Mesenchymal stem cell (in vitro differentiated cells and primary cell): ENCODE results near the gene COL27A1.
A peak's percentile ranks its signal among the peaks of the same experiment; 100 is the strongest.

Experiments
- DNase-seq: peaks from one replicate; pipeline ENCODE4 v3.0.0-alpha.2; 2013
- H2AFZ ChIP-seq: one replicate; pipeline ENCODE4 v1.6.1; 2013; ENCODE audit warnings: low read depth, mild to moderate bottlenecking, control low read depth, inconsistent platforms, low read length, moderate library complexity
- H2AK5ac ChIP-seq: 2 replicates; pipeline ENCODE4 v1.6.1; 2013; ENCODE audit warnings: low read length, moderate library complexity, mild to moderate bottlenecking, inconsistent platforms; ENCODE audit not compliant: severe bottlenecking
- H2BK120ac ChIP-seq: one replicate; pipeline ENCODE4 v1.6.1; 2013; ENCODE audit warnings: low read depth, mild to moderate bottlenecking, inconsistent platforms, low read length, moderate library complexity
- H2BK12ac ChIP-seq, 2 experiments: one replicate each; pipeline ENCODE4 v1.6.1; 2013; ENCODE audit warnings: inconsistent platforms in 2 of 2, low read length in 2 of 2, mild to moderate bottlenecking in 2 of 2, moderate library complexity in 2 of 2, control low read depth in 1 of 2
- H2BK15ac ChIP-seq: one replicate; pipeline ENCODE4 v1.6.1; 2013; ENCODE audit warnings: mild to moderate bottlenecking, low read depth, inconsistent platforms; ENCODE audit not compliant: poor library complexity, severe bottlenecking
- H2BK5ac ChIP-seq: 2 replicates; pipeline ENCODE4 v1.6.1; 2013; ENCODE audit warnings: low read depth, mild to moderate bottlenecking, low read length, control low read depth, inconsistent platforms; ENCODE audit not compliant: poor library complexity, severe bottlenecking
- H3K14ac ChIP-seq, 2 experiments: one replicate each; pipeline ENCODE4 v1.6.1; 2013; ENCODE audit warnings: inconsistent platforms in 2 of 2, low read length in 2 of 2, control low read depth in 1 of 2, mild to moderate bottlenecking in 1 of 2, moderate library complexity in 1 of 2
- H3K18ac ChIP-seq, 2 experiments: one replicate each; pipeline ENCODE4 v1.6.1; 2013; ENCODE audit warnings: inconsistent platforms in 2 of 2, low read length in 2 of 2, control low read depth in 1 of 2, low read depth in 1 of 2, mild to moderate bottlenecking in 1 of 2
- H3K23ac ChIP-seq, 2 experiments: one replicate each; pipeline ENCODE4 v1.6.1; 2013; ENCODE audit warnings: inconsistent platforms in 2 of 2, low read length in 2 of 2, mild to moderate bottlenecking in 2 of 2, moderate library complexity in 2 of 2, control low read depth in 1 of 2
- H3K27ac ChIP-seq: 2 replicates; pipeline ENCODE4 v1.5.1; 2013; ENCODE audit warnings: mild to moderate bottlenecking, moderate library complexity, low read length, control low read depth, inconsistent platforms; ENCODE audit not compliant: poor library complexity, severe bottlenecking
- H3K27me3 ChIP-seq, 2 experiments: 2 replicates each; pipeline versions ENCODE4 v1.6.1 to v1.7.0; 2013; ENCODE audit warnings: low read length in 2 of 2, mild to moderate bottlenecking in 2 of 2, moderate library complexity in 2 of 2, control low read depth in 1 of 2, inconsistent platforms in 1 of 2; ENCODE audit not compliant: control insufficient read depth in 1 of 2, insufficient read depth in 1 of 2
- H3K36me3 ChIP-seq, 2 experiments: 2 replicates each; pipeline versions ENCODE4 v1.6.1 to v1.7.0; 2013; ENCODE audit warnings: low read length in 2 of 2, control low read depth in 1 of 2, inconsistent platforms in 1 of 2, low read depth in 1 of 2, mild to moderate bottlenecking in 1 of 2; ENCODE audit not compliant: insufficient read depth in 2 of 2, control insufficient read depth in 1 of 2
- H3K4ac ChIP-seq, 2 experiments: one replicate each; pipeline ENCODE4 v1.6.1; 2013; ENCODE audit warnings: inconsistent platforms in 2 of 2, low read length in 2 of 2, mild to moderate bottlenecking in 2 of 2, moderate library complexity in 2 of 2, control low read depth in 1 of 2, low read depth in 1 of 2
- H3K4me1 ChIP-seq: 2 replicates; pipeline ENCODE4 v1.6.1; 2013; ENCODE audit warnings: low read depth, low read length, control low read depth; ENCODE audit not compliant: control insufficient read depth, insufficient read depth
- H3K4me2 ChIP-seq: 2 replicates; pipeline ENCODE4 v1.6.1; 2013; ENCODE audit warnings: low read length, mild to moderate bottlenecking, inconsistent platforms; ENCODE audit not compliant: poor library complexity, severe bottlenecking
- H3K4me3 ChIP-seq, 2 experiments: 2 replicates each; pipeline versions ENCODE4 v1.5.1 to v1.7.0; 2013; ENCODE audit warnings: low read length in 2 of 2, mild to moderate bottlenecking in 2 of 2, control low read depth in 1 of 2, low read depth in 1 of 2; ENCODE audit not compliant: insufficient read depth in 1 of 2
- H3K79me1 ChIP-seq: replicated peaks from 2 replicates; pipeline ENCODE4 v1.6.1; 2013; ENCODE audit warnings: mild to moderate bottlenecking, control low read depth, low read length, inconsistent platforms; ENCODE audit not compliant: poor library complexity, severe bottlenecking
- H3K9ac ChIP-seq: 2 replicates; pipeline ENCODE4 v1.7.0; 2013; ENCODE audit warnings: mild to moderate bottlenecking, low read length, moderate library complexity
- H3K9me3 ChIP-seq: 2 replicates; pipeline ENCODE4 v1.7.0; 2013; ENCODE audit warnings: mild to moderate bottlenecking, low read length; ENCODE audit not compliant: control insufficient read depth
- H4K8ac ChIP-seq: one replicate; pipeline ENCODE4 v1.6.1; 2013; ENCODE audit warnings: inconsistent platforms, mild to moderate bottlenecking, low read length, moderate library complexity
- H4K91ac ChIP-seq: one replicate; pipeline ENCODE4 v1.6.1; 2013; ENCODE audit warnings: mild to moderate bottlenecking, low read length, inconsistent platforms
- WGBS: methylation state at CpG from one replicate; pipeline ENCODE4 v1.1.7; 2013; ENCODE audit warnings: mixed read lengths; 5-methylcytosine and 5-hydroxymethylcytosine counted together

COL27A1 gene

DNA sequence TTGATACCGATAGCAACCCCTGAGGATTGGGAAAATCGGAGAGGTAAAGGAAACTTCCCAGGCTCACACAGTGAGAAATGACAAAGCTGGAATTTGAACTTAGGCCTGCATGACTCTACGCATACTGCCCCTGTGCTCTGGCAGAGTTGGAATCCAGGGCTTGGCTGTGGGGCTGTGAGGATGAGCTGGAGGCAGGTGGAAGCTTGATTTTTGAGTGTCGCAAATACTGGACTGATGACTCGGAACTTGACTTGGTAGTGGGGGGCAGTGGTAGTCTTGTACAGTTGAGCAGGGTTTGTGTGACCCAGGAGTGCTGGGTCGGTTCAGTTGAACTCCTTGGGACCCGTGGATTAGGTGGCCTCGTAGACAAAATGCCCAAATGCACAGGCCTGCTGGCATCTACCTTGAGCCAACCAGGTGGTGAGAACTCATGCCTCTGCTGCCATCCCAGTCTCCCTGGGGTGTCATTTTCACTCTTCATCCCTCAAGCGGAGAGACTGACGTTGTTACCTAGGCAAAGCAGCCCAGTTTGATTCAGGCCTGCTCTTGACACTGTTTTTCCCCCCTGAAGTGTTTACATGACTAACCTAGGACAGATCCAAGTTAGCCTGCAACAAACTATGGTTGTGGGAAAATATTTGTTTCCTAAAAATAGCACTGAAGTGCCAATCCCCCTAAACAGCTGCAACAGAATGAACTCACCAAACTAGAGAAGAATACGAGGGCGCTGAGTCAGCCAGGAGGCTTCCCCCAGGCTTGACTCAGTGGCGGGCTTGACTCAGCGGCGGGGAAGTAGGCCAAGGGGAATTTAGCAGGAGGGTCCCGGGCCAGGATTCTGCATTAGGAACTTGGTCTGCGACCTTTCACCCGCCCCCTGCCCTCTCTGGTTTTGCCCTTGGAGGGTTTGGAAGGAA lies 121.8 kb downstream of the COL27A1 start:
- Histone ChIP-seq H4K8ac (peak overlapping the region; percentile 43), H2AK5ac (peak overlapping the region; percentile 37), H3K4ac (peak overlapping the region; percentile 13 to 47), H2BK5ac (no peak overlapping the region), H4K91ac (peak overlapping the region; percentile 14), H3K36me3 (peaks cover 3 to 26% of the 10 kb centered on the region in 2 experiments), H3K27me3 (no peaks in the 10 kb centered on the region), H3K9ac (peak overlapping the region; percentile 46), H3K18ac (peak overlapping the region; percentile 2 to 42), H2BK12ac (peak overlapping the region in 1 of 2 experiments; percentile 4), H2BK120ac (no peak overlapping the region), H3K4me1 (peaks cover 49% of the 10 kb centered on the region), H3K9me3 (no peaks in the 10 kb centered on the region), H3K4me2 (no peak overlapping the region), H3K14ac (no peak overlapping the region), H3K23ac (no peak overlapping the region), H3K79me1 (no peaks in the 10 kb centered on the region), H3K27ac (peak overlapping the region; percentile 58), H2BK15ac (no peak overlapping the region), H2AFZ (no peak overlapping the region), H3K4me3 (no peak overlapping the region)
- peak; percentile 99 for DNase-seq
- 34% methylated on average over 17 of the region's 18 CpGs for WGBS

DNA sequence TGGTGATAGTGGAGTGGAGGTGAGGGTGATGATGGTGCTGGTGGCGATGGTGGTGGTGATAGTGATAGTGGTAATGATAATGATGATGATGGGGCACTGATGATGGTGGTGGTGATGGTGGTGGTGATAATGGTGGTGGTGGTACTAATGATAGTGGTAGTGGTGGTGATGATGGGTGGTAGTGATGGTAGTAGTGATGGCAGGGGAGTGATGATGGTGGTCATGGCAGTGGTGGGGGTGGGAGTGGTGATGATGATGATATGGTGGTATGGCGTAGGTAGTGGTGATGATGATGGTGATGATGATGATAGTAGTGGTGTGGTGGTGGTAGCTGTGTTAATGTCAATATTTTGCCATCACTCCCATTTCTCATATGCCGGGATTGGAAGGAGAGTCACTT lies 123.0 kb downstream of the COL27A1 start:
- Histone ChIP-seq H3K9ac (no peak overlapping the region), H2BK15ac (no peak overlapping the region), H3K27me3 (no peaks in the 10 kb centered on the region), H3K14ac (no peak overlapping the region), H2BK5ac (no peak overlapping the region), H3K4me1 (peaks cover 58% of the 10 kb centered on the region), H3K4me2 (no peak overlapping the region), H3K4me3 (no peak overlapping the region), H2BK120ac (no peak overlapping the region), H2AK5ac (peak overlapping the region; percentile 31), H2AFZ (no peak overlapping the region), H3K9me3 (no peaks in the 10 kb centered on the region), H3K36me3 (peaks cover 3 to 30% of the 10 kb centered on the region in 2 experiments), H4K91ac (peak overlapping the region; percentile 1), H3K18ac (peak overlapping the region in 1 of 2 experiments; percentile 49), H2BK12ac (peak overlapping the region in 1 of 2 experiments; percentile 40), H3K27ac (peak overlapping the region; percentile 90), H4K8ac (peak overlapping the region; percentile 66), H3K4ac (no peak overlapping the region), H3K79me1 (no peaks in the 10 kb centered on the region), H3K23ac (no peak overlapping the region)
- 79% methylated on average over 3 of the region's 3 CpGs for WGBS
- no peak for DNase-seq

DNA sequence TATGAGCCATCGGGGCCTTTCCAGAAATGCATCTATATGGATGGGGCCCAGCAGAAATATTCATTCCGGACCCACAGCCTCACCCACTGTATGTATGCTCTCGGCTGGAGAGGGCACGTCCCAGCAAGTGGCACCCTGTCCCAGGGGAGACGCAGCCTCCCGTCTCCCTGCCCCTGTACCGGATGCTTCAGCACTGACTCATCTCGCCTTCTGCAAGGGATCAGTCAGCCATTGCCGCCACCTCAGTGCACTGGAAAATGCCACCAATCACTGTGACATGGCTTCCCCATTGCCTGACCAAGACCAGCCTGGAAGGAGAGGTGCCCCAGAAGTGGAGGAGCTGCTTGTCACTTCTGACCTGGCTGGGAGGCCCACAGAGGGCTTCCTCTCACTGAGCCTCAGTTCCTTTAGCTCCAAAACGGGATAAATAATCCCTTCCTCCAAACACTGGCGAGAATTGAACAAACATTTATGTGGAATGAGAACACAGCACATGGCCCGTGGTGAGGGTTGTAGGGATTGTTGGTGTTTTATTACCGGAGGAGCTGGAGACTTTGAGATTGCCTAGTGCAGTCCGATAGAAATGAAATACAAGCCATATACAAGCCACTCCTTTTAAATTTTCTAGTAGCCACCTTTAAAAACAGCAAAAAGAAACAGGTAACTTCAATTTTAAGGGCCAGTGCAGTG lies 123.7 kb downstream of the COL27A1 start:
- no peaks in the 10 kb centered on the region for H3K9me3 ChIP-seq
- peaks cover 3 to 32% of the 10 kb centered on the region in 2 experiments for H3K36me3 ChIP-seq
- no peaks in the 10 kb centered on the region for H3K27me3 ChIP-seq
- no peak overlapping the region for H3K9ac ChIP-seq
- DNase-seq: peak; percentile 85
- H2AK5ac ChIP-seq: peak overlapping the region; percentile 73
- no peak overlapping the region for H2AFZ ChIP-seq
- H3K27ac ChIP-seq: peak overlapping the region; percentile 90
- WGBS: 42% methylated on average over 9 of the region's 14 CpGs
- no peak overlapping the region for H3K23ac ChIP-seq
- H4K91ac ChIP-seq: peak overlapping the region; percentile 41
- peaks cover 2% of the 10 kb centered on the region for H3K79me1 ChIP-seq
- H3K4ac ChIP-seq: peak overlapping the region; percentile 17 to 35
- no peak overlapping the region for H3K4me2 ChIP-seq
- peak overlapping the region; percentile 27 for H4K8ac ChIP-seq
- no peak overlapping the region for H2BK5ac ChIP-seq
- H3K4me1 ChIP-seq: peaks cover 60% of the 10 kb centered on the region
- H2BK15ac ChIP-seq: no peak overlapping the region
- H3K18ac ChIP-seq: peak overlapping the region; percentile 58 to 73
- H3K14ac ChIP-seq: peak overlapping the region in 1 of 2 experiments; percentile 47
- no peak overlapping the region for H3K4me3 ChIP-seq
- H2BK12ac ChIP-seq: peak overlapping the region in 1 of 2 experiments; percentile 17
- no peak overlapping the region for H2BK120ac ChIP-seq

- Histone ChIP-seq H3K9me3 (no peaks in the 10 kb centered on the region), H2BK15ac (no peak overlapping the region), H3K36me3 (peaks cover 3 to 39% of the 10 kb centered on the region in 2 experiments), H3K79me1 (peaks cover 4% of the 10 kb centered on the region), H2AFZ (no peak overlapping the region), H2BK12ac (no peak overlapping the region), H3K14ac (no peak overlapping the region), H2BK5ac (no peak overlapping the region), H3K18ac (no peak overlapping the region), H3K23ac (no peak overlapping the region), H3K4ac (no peak overlapping the region), H3K4me2 (no peak overlapping the region), H2BK120ac (no peak overlapping the region), H4K91ac (no peak overlapping the region), H4K8ac (no peak overlapping the region), H3K9ac (no peak overlapping the region), H3K4me1 (peaks cover 66% of the 10 kb centered on the region), H3K4me3 (no peak overlapping the region), H2AK5ac (no peak overlapping the region), H3K27me3 (no peaks in the 10 kb centered on the region), H3K27ac (no peak overlapping the region)
- no peak for DNase-seq
- 100% methylated on average over 2 of the region's 3 CpGs for WGBS
Observed at GRCh38 chr9:114279693-114280092, 124.4 kb downstream of the COL27A1 start.
